WTC11 (cell line): ENCODE results near the gene PDE8B. TPM values are rescaled to one million over a fixed set of nuclear protein-coding genes. Genes with fewer than 3 reads are reported as not detected.

Experiments
- ATAC-seq: fragments of 200-7000 bp; cut with Tn5 transposase; 2 replicates; pipeline ENCODE4 v1.10.0; 2021; ENCODE audit warnings: mild to moderate bottlenecking, moderate library complexity
- CTCF ChIA-PET: fragments of 300-600 bp; sonication (Branson Sonifier 250); formaldehyde crosslinking; loops from one replicate; lab custom pipeline; 2021; ENCODE audit warnings: antibody characterized with exemption; lab: Charles Lee
- POLR2A ChIA-PET: fragments of 350-600 bp; sonication (Branson Sonifier 250); formaldehyde crosslinking; loops from one replicate; lab custom pipeline; 2021; ENCODE audit warnings: antibody characterized with exemption; lab: Charles Lee
- DNase-seq: peaks from one replicate; pipeline ENCODE4 v3.0.0; 2021; ENCODE audit warnings: low spot score
- H3K27ac Mint-ChIP-seq: 2 replicates; pipeline ENCODE4 v1.8.0; 2021; ENCODE audit warnings: mixed read lengths
- H3K27me3 Mint-ChIP-seq: 2 replicates; pipeline ENCODE4 v1.8.0; 2021; ENCODE audit warnings: low read depth, mild to moderate bottlenecking, moderate library complexity, mixed read lengths
- H3K36me3 Mint-ChIP-seq: 2 replicates; pipeline ENCODE4 v1.8.0; 2021; ENCODE audit warnings: mixed read lengths
- H3K4me1 Mint-ChIP-seq: 2 replicates; pipeline ENCODE4 v1.8.0; 2022; ENCODE audit warnings: mixed read lengths
- H3K4me3 Mint-ChIP-seq: 2 replicates; pipeline ENCODE4 v1.8.0; 2021; ENCODE audit warnings: mild to moderate bottlenecking, moderate library complexity, mixed read lengths
- H3K9me3 Mint-ChIP-seq: 2 replicates; pipeline ENCODE4 v1.8.0; 2021; ENCODE audit warnings: mixed read lengths
- ESRRA ChIP-seq: sonication (generic); formaldehyde crosslinking; IDR thresholded peaks from 2 replicates; pipeline ENCODE4 v1.8.1; 2022; ENCODE audit warnings: mild to moderate bottlenecking, missing genetic modification reagents, borderline replicate concordance
- FOXK1 ChIP-seq: sonication (generic); formaldehyde crosslinking; IDR thresholded peaks from 2 replicates; pipeline ENCODE4 v1.8.0; 2022; ENCODE audit warnings: mild to moderate bottlenecking, moderate library complexity, missing genetic modification reagents
- IRF2 ChIP-seq: sonication (generic); formaldehyde crosslinking; IDR thresholded peaks from 2 replicates; pipeline ENCODE4 v1.8.0; 2022; ENCODE audit warnings: low read depth, missing genetic modification reagents, borderline replicate concordance
- KAT7 ChIP-seq: sonication (generic); formaldehyde crosslinking; IDR thresholded peaks from 2 replicates; pipeline ENCODE4 v1.8.1; 2023; ENCODE audit warnings: missing genetic modification reagents, mild to moderate bottlenecking, borderline replicate concordance
- MXD4 ChIP-seq: fragments of 250-450 bp; sonication (Bioruptor Pico); IDR thresholded peaks from 2 replicates; pipeline ENCODE4 v1.8.0; 2021; ENCODE audit warnings: mild to moderate bottlenecking, moderate library complexity, borderline replicate concordance
- MYBL2 ChIP-seq: sonication (generic); formaldehyde crosslinking; IDR thresholded peaks from 2 replicates; pipeline ENCODE4 v1.8.1; 2023; ENCODE audit warnings: mild to moderate bottlenecking, moderate library complexity, missing genetic modification reagents
- NFYB ChIP-seq: sonication (generic); formaldehyde crosslinking; conservative IDR thresholded peaks from 2 replicates; pipeline ENCODE4 v1.8.0; 2022; ENCODE audit warnings: low read depth, missing genetic modification reagents
- NR1H2 ChIP-seq: sonication (generic); formaldehyde crosslinking; IDR thresholded peaks from 2 replicates; pipeline ENCODE4 v1.9.0; 2021; ENCODE audit warnings: mild to moderate bottlenecking, moderate library complexity, missing genetic modification reagents
- NR3C1 ChIP-seq: sonication (generic); formaldehyde crosslinking; conservative IDR thresholded peaks from 2 replicates; pipeline ENCODE4 v1.8.1; 2023; ENCODE audit warnings: low read depth, mild to moderate bottlenecking, missing genetic modification reagents
- SMAD3 ChIP-seq: sonication (generic); formaldehyde crosslinking; IDR thresholded peaks from 2 replicates; pipeline ENCODE4 v1.8.0; 2022; ENCODE audit warnings: missing genetic modification reagents, mild to moderate bottlenecking, borderline replicate concordance
- SMAD4 ChIP-seq: sonication (generic); formaldehyde crosslinking; IDR thresholded peaks from 2 replicates; pipeline ENCODE4 v1.8.0; 2022; ENCODE audit warnings: mild to moderate bottlenecking, missing genetic modification reagents
- SP1 ChIP-seq: sonication (generic); formaldehyde crosslinking; conservative IDR thresholded peaks from 2 replicates; pipeline ENCODE4 v1.8.1; 2022; ENCODE audit warnings: missing genetic modification reagents
- TCF7 ChIP-seq: sonication (generic); formaldehyde crosslinking; IDR thresholded peaks from 2 replicates; pipeline ENCODE4 v1.8.0; 2022; ENCODE audit warnings: mild to moderate bottlenecking, low read depth, missing genetic modification reagents, moderate library complexity
- USF2 ChIP-seq: sonication (generic); formaldehyde crosslinking; IDR thresholded peaks from 2 replicates; pipeline ENCODE4 v1.8.1; 2023; ENCODE audit warnings: mild to moderate bottlenecking, missing genetic modification reagents, moderate library complexity
- ZNF263 ChIP-seq: sonication (generic); formaldehyde crosslinking; IDR thresholded peaks from 2 replicates; pipeline ENCODE4 v1.8.1; 2022; ENCODE audit warnings: low read depth, mild to moderate bottlenecking, moderate library complexity, missing genetic modification reagents
- ZNF317 ChIP-seq: sonication (generic); formaldehyde crosslinking; IDR thresholded peaks from 2 replicates; pipeline ENCODE4 v1.8.1; 2023; ENCODE audit warnings: low read depth, mild to moderate bottlenecking, moderate library complexity, missing genetic modification reagents, borderline replicate concordance
- ZNF416 ChIP-seq: fragments of 250-450 bp; sonication (Bioruptor Pico); IDR thresholded peaks from 2 replicates; pipeline ENCODE4 v1.9.0; 2021; ENCODE audit warnings: mild to moderate bottlenecking, inconsistent platforms
- ZNF671 ChIP-seq: fragments of 250-450 bp; sonication (Bioruptor Pico); IDR thresholded peaks from 2 replicates; pipeline ENCODE4 v1.8.0; 2021; ENCODE audit warnings: mild to moderate bottlenecking
- ZSCAN18 ChIP-seq: fragments of 250-450 bp; sonication (Bioruptor Pico); IDR thresholded peaks from 2 replicates; pipeline ENCODE4 v2.1.2; 2022; ENCODE audit warnings: mild to moderate bottlenecking, moderate library complexity
- total RNA-seq: library from RNA; stranded (reverse); gene quantifications from 3 replicates; pipeline ENCODE4 v1.2.3, GENCODE V29; 2021
- TF ChIP-seq, protein P1 (sequence below): sonication (generic); formaldehyde crosslinking; conservative IDR thresholded peaks from 2 replicates; pipeline ENCODE4 v1.8.1; 2023; ENCODE audit warnings: mild to moderate bottlenecking, low read depth, missing genetic modification reagents, moderate library complexity
- TF ChIP-seq, protein P2 (sequence below): sonication (generic); formaldehyde crosslinking; IDR thresholded peaks from 2 replicates; pipeline ENCODE4 v1.8.1; 2022; ENCODE audit warnings: missing genetic modification reagents, borderline replicate concordance
- TF ChIP-seq, protein P3 (sequence below): sonication (generic); formaldehyde crosslinking; IDR thresholded peaks from 2 replicates; pipeline ENCODE4 v1.8.1; 2022; ENCODE audit warnings: mild to moderate bottlenecking, moderate library complexity, missing genetic modification reagents
- TF ChIP-seq, protein P4 (sequence below): sonication (generic); formaldehyde crosslinking; IDR thresholded peaks from 2 replicates; pipeline ENCODE4 v1.8.0; 2022; ENCODE audit warnings: mild to moderate bottlenecking, missing genetic modification reagents

Gene PDE8B
- total RNA-seq, 1 experiment from 2014 or later: 0.31 TPM

DNA sequence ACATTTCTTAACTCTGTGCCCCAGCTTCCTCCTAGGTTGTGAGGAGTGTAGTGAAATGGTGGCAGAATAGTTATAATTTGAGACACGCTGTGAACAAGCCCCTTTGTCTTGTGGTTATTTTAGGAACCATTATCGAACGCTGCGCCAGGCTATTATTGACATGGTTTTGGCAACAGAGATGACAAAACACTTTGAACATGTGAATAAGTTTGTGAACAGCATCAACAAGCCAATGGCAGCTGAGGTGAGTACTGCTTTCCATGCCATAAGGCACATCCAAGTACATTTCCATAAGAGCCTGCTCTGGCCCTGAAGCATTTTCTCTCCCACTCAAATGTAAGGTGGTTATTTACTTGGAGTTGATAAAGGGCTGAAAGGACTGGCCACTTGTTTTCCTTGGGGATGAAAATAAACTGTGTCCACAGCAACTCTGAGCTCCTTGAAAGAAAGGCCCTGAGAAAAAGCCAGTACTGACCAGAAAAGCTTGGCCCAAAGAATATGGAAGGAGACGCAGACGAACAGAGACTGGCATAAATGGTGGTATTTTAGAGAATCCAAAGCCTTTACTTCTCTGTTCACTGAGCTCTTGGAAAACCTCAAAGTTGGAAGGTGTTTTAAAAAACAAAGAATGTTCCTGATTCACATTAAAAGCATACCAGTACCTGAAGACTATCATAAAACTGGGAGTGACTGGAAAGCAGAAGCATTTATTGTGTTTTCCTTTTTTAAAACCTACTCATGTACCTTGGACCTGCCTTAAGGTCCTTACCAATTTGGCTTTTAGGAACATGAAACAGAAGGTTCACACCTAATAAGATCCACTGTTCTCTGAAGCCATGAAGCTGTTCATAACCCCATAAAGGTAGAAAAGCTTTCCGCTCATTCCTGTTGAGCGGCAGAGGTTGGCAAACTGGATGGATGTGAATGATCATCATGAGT lies 209.4 kb downstream of the PDE8B start:
- POLR2A ChIA-PET: no interaction called here
- Mint-ChIP-seq H3K4me3 (no peak overlapping the region), H3K27me3 (no peaks in the 10 kb centered on the region), H3K27ac (no peak overlapping the region), H3K4me1 (0 out of 2 replicates have a peak, but pooled peaks cover 9% of the 10 kb centered on the region), H3K9me3 (peaks cover 9% of the 10 kb centered on the region; the same call in 1 of the 2 replicates), H3K36me3 (no peaks in the 10 kb centered on the region)
- no peak for ATAC-seq
- no peak for DNase-seq
- CTCF ChIA-PET: no interaction called here
- TF ChIP-seq, protein P1, sequence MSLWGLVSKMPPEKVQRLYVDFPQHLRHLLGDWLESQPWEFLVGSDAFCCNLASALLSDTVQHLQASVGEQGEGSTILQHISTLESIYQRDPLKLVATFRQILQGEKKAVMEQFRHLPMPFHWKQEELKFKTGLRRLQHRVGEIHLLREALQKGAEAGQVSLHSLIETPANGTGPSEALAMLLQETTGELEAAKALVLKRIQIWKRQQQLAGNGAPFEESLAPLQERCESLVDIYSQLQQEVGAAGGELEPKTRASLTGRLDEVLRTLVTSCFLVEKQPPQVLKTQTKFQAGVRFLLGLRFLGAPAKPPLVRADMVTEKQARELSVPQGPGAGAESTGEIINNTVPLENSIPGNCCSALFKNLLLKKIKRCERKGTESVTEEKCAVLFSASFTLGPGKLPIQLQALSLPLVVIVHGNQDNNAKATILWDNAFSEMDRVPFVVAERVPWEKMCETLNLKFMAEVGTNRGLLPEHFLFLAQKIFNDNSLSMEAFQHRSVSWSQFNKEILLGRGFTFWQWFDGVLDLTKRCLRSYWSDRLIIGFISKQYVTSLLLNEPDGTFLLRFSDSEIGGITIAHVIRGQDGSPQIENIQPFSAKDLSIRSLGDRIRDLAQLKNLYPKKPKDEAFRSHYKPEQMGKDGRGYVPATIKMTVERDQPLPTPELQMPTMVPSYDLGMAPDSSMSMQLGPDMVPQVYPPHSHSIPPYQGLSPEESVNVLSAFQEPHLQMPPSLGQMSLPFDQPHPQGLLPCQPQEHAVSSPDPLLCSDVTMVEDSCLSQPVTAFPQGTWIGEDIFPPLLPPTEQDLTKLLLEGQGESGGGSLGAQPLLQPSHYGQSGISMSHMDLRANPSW (CRISPR knock-in tag): no peak
- TF ChIP-seq, protein P2, sequence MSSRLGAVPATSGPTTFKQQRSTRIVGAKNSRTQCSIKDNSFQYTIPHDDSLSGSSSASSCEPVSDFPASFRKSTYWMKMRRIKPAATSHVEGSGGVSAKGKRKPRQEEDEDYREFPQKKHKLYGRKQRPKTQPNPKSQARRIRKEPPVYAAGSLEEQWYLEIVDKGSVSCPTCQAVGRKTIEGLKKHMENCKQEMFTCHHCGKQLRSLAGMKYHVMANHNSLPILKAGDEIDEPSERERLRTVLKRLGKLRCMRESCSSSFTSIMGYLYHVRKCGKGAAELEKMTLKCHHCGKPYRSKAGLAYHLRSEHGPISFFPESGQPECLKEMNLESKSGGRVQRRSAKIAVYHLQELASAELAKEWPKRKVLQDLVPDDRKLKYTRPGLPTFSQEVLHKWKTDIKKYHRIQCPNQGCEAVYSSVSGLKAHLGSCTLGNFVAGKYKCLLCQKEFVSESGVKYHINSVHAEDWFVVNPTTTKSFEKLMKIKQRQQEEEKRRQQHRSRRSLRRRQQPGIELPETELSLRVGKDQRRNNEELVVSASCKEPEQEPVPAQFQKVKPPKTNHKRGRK (CRISPR knock-in tag): no peak
- no peak for TF ChIP-seq ZNF317 (CRISPR knock-in tag)
- no peak for TF ChIP-seq MYBL2 (CRISPR knock-in tag)
- TF ChIP-seq NR3C1: no peak
- TF ChIP-seq KAT7: no peak
- no peak for TF ChIP-seq NFYB
- TF ChIP-seq SMAD3 (CRISPR knock-in tag): no peak
- TF ChIP-seq SMAD4 (CRISPR knock-in tag): no peak
- no peak for TF ChIP-seq USF2
- TF ChIP-seq FOXK1 (CRISPR knock-in tag): no peak
- TF ChIP-seq MXD4: no peak
- no peak for TF ChIP-seq IRF2 (CRISPR knock-in tag)

- POLR2A ChIA-PET: no interaction called here
Measured at GRCh38 chr5:77420940-77421339, 210.5 kb downstream of the PDE8B start.

More at GRCh38 chr5:77420940-77421339, 210.5 kb downstream of the PDE8B start:
- Mint-ChIP-seq H3K27ac (no peak overlapping the region), H3K27me3 (no peaks in the 10 kb centered on the region), H3K9me3 (peaks cover 9% of the 10 kb centered on the region; the same call in 1 of the 2 replicates), H3K4me3 (no peak overlapping the region), H3K36me3 (no peaks in the 10 kb centered on the region), H3K4me1 (0 out of 2 replicates have a peak, but pooled peaks cover 9% of the 10 kb centered on the region)
- CTCF ChIA-PET: no interaction called here
- TF ChIP-seq ZNF263 (CRISPR knock-in tag): no peak
- TF ChIP-seq SMAD4 (CRISPR knock-in tag): no peak
- no peak for TF ChIP-seq NR1H2 (CRISPR knock-in tag)
- TF ChIP-seq, protein P3, sequence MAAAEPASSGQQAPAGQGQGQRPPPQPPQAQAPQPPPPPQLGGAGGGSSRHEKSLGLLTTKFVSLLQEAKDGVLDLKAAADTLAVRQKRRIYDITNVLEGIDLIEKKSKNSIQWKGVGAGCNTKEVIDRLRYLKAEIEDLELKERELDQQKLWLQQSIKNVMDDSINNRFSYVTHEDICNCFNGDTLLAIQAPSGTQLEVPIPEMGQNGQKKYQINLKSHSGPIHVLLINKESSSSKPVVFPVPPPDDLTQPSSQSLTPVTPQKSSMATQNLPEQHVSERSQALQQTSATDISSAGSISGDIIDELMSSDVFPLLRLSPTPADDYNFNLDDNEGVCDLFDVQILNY (CRISPR knock-in tag): no peak
- no peak for TF ChIP-seq USF2
- TF ChIP-seq TCF7 (CRISPR knock-in tag): no peak
- TF ChIP-seq, protein P4, sequence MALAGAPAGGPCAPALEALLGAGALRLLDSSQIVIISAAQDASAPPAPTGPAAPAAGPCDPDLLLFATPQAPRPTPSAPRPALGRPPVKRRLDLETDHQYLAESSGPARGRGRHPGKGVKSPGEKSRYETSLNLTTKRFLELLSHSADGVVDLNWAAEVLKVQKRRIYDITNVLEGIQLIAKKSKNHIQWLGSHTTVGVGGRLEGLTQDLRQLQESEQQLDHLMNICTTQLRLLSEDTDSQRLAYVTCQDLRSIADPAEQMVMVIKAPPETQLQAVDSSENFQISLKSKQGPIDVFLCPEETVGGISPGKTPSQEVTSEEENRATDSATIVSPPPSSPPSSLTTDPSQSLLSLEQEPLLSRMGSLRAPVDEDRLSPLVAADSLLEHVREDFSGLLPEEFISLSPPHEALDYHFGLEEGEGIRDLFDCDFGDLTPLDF: no peak
- TF ChIP-seq ESRRA (CRISPR knock-in tag): no peak
- TF ChIP-seq ZNF416: no peak
- TF ChIP-seq ZSCAN18 (CRISPR knock-in tag): no peak
- TF ChIP-seq ZNF671: no peak
- no peak for TF ChIP-seq SP1 (CRISPR knock-in tag)
- ATAC-seq (no peak), DNase-seq (no peak)
